Measurements from ENCODE around the gene TCAP. TPM values are rescaled to one million over a fixed set of nuclear protein-coding genes. Genes with fewer than 3 reads are reported as not detected.

TCAP gene
- total RNA-seq, 2 experiments from 2014 or later, result 0.78 to 0.89 TPM

DNA sequence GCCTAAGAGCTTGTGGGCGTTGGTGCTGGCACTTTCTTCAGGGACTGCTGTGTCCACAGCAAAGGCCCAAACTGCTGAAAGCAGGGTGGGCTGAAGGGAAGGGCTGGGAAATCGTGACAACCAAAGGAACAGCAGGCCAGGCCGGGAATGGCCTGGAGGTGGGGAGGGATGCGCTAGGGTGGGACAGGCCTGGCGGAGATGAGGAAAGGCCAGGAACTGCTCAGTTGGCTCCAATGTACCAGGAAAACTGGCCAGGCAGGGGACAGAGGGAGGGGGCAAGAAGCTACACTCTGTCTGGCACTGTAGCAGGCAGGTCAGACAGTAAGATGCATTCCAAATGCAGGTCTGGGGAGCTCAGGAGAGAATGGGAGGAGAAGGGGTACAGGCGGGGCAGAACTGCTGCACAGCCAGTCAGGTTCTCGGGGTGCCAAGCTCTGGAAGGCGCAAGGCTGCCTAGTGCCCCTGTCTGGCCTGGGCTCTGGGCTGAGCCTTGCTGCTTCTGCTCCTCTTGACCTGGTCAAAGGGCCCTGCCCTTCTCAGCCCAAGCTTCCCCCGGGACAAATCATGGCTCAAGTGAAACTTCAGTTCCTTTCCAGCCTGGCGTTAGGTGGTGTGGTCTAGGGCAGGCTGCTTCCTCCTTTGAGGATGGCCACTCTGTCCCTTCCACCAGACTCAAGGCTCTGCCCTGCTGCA lies 10.4 kb downstream of the TCAP start:
- H3K27me3 Mint-ChIP-seq, result no peaks in the 10 kb centered on the region
- H3K27ac Mint-ChIP-seq, result peak overlapping the region; percentile 36
- H3K4me3 Mint-ChIP-seq, result no peak overlapping the region
- DNase-seq, result no peak
- no peaks in the 10 kb centered on the region for H3K9me3 Mint-ChIP-seq
- no peaks in the 10 kb centered on the region for H3K36me3 Mint-ChIP-seq
- peaks cover 49% of the 10 kb centered on the region for H3K4me1 Mint-ChIP-seq

GRCh38 chr17:39676198-39676819 lies 11.2 kb downstream of the TCAP start:
- Mint-ChIP-seq H3K4me1 (peaks cover 55% of the 10 kb centered on the region), H3K4me3 (no peak overlapping the region), H3K9me3 (no peaks in the 10 kb centered on the region), H3K27ac (peak overlapping the region; percentile 36), H3K36me3 (no peaks in the 10 kb centered on the region), H3K27me3 (no peaks in the 10 kb centered on the region)
- peak; percentile 59 for DNase-seq

GRCh38 chr17:39677072-39677471 lies 11.9 kb downstream of the TCAP start:
- H3K36me3 Mint-ChIP-seq, result no peaks in the 10 kb centered on the region
- no peaks in the 10 kb centered on the region for H3K9me3 Mint-ChIP-seq
- no peak for DNase-seq
- H3K27me3 Mint-ChIP-seq, result no peaks in the 10 kb centered on the region
- no peak overlapping the region for H3K4me3 Mint-ChIP-seq
- H3K4me1 Mint-ChIP-seq, result peaks cover 53% of the 10 kb centered on the region
- peak overlapping the region; percentile 51 for H3K27ac Mint-ChIP-seq

DNA sequence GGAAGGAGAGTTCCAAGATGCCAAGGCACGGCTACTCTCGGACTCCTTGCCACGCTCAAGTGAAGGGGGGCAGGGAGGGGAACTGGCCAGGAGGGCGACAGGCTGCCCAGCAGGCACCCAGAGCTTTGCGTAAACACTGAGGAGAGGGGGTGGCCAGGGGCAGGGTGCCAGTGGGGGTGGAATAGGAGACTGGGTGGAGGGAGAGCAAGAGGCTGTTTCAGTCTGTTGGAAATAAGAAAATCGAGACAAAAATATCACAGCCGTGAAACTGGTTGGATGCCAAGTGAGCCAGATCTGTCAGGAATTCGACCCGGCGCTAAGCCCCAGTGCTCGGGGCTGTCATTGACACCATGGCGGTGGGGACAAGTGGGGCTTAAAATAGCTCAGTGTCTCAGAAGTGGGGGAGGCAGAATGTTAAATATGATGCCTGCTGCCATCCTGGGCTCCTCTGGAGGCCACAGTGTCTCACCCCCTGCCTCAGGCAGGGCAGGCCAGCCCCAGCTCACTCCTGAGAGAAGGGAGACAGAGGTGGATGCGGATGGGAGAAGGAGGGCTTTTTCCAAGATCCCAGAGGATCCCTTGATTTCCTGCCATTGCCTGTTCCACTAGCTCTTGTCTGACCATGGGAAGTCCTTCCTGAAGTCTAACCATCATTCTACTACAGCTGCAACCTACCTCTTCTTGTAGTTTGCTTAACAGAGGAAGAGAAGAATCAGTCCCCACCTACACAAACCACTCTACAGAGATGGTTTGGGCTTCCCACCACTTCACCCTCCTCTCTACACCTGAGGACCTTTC lies 12.6 kb downstream of the TCAP start:
- H3K36me3 Mint-ChIP-seq, result no peaks in the 10 kb centered on the region
- H3K27me3 Mint-ChIP-seq, result no peaks in the 10 kb centered on the region
- DNase-seq, result no peak
- H3K4me3 Mint-ChIP-seq, result no peak overlapping the region
- no peak overlapping the region for H3K27ac Mint-ChIP-seq
- H3K9me3 Mint-ChIP-seq, result no peaks in the 10 kb centered on the region
- peaks cover 53% of the 10 kb centered on the region for H3K4me1 Mint-ChIP-seq

DNA sequence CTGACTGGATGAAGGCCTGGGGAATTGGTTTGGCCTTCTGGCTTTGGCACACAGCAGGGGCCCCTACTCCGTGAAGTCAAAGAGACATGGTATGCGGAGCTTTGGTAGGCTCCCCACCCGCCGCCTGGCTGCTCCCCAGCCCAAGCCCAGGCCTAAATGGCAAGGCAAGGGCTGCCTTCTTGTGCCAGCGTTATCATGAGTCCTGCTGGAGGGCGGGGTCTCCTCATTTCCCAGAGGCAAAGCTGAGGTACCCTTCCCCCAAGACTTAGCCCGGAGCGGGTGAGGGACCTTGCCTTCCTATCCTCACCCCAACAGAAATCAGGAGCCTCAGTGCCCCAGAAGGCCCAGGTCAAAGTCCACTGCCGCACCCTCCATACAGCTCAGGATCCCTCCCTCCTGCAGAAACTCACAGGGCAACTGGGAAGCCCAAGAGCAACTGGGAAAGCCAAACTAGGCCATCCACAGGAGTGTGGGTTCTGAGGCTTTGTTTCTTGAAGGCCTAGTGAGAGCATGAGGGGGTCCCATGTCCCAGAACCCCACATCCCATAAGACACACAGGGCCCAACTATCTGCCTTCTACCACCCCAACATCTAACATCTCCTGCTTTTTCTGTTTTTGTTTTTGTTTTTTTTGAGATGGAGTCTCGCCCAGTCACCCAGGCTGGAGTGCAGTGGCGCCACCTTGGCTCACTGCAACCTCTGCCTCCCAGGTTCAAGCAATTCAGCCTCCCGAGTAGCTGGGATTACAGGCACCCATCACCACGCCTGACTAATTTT lies 13.4 kb downstream of the TCAP start:
- no peak for DNase-seq
- Mint-ChIP-seq H3K36me3 (peaks cover 2% of the 10 kb centered on the region), H3K4me3 (no peak overlapping the region), H3K4me1 (peaks cover 53% of the 10 kb centered on the region), H3K9me3 (no peaks in the 10 kb centered on the region), H3K27ac (peak overlapping the region; percentile 93), H3K27me3 (no peaks in the 10 kb centered on the region)

DNA sequence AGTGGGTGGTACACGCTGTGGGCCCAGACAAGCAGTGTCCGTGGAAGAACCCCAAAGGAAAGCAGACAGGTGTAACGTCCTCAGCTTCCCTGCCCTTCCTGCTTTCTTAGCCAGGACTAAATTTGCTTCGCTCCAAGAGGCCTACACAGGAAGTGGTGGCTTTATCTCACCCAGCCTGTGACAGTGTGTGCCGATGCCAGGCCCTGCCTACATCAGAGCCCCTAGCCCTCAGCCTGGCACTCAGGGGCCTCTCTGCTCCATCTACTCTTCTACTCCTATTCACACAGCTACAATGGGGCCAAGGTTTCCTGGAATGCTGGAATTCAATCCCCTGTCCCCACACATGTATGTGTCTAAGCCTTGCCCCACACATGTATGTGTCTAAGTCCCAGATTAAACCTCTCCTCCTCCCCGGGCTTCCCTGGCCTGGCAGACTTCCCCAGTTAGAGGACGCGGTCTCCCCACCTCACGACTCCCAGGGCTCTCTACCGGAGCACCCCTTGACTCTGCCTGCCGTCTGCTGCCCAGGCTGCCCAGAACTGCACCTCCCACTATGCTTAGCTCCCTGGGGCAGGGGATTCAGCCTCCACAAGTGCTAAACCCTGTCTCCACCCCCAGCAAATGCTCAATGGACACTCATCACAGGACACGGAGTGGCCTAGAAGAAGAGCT lies 14.5 kb downstream of the TCAP start:
- Mint-ChIP-seq H3K36me3 (peaks cover 2% of the 10 kb centered on the region), H3K4me1 (peaks cover 53% of the 10 kb centered on the region), H3K27me3 (no peaks in the 10 kb centered on the region), H3K9me3 (no peaks in the 10 kb centered on the region), H3K27ac (peak overlapping the region; percentile 93), H3K4me3 (peak overlapping the region; percentile 41)
- DNase-seq, result no peak

DNA sequence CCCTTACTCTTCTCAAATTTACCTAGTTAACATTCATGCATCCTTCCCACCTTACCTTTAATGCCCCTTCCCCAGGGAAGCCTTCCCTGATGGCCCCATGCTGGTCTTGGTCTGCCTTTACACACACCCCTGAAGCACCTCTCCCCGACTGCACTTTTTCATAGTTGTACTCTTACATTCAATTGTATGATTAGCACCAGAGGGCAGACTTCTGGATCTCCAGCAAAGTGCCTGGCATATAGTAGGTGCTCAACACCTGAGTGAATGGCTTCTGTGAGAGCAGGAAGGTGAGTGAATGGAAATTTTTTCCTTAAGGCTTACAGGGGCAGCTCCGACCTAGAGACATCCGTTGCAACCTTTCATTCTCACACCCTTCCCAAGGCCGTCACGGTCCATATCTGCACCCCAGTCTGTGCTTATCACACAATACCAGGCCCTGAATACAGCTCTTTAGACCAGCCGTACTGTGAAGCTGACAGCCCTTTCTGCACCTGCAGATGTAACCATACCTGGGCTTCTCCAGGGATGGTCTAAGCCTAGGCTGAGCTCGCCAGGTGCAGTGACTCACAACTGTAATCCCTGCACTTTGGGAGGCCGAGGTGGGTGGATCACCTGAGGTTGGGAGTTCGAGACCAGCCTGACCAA lies 18.3 kb downstream of the TCAP start:
- no peak overlapping the region for H3K27ac Mint-ChIP-seq
- peaks cover 39% of the 10 kb centered on the region for H3K4me1 Mint-ChIP-seq

DNA sequence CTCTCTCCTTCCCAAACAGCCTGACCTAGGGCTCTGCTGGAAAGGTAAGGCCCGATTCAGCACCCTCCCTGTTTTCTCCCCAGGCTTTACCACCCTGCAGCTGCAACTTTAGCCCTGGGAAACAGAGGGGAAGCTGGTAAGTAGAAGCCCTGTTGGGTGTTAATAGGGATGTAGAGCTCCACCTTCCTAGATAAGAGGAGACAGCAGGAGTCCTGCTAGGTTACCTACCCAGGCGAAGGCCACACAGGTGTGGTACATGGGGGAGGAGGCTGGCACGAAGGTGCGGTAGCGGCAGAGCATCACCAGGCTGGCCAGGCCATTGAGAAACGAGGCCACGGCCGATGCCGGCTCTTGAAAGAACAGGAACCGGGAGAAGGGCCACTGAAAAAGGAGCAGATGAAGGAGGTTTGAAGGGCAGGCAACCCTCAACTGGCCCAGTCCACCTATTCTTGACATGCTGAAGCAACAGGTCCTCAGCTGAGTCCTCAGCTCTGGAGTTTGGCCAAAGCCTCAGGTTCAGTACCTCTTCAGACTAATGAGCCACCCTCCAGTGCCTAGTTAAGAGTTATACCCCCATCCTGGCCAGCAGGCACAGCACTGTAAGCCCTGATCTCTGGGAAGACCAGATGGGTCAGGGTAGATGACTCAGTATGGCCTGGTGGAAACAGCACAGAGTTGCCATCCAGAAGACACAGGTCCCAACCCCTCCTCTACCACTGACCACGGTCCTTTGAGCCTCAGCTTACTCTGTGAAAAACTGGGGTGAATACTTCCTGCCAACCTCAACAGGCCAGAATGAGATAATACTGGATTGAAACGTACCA lies 19.4 kb downstream of the TCAP start:
- no peak overlapping the region for H3K4me3 Mint-ChIP-seq
- H3K4me1 Mint-ChIP-seq, result peaks cover 35% of the 10 kb centered on the region
- no peak for DNase-seq
- peaks cover 4% of the 10 kb centered on the region for H3K36me3 Mint-ChIP-seq
- no peaks in the 10 kb centered on the region for H3K9me3 Mint-ChIP-seq
- no peak overlapping the region for H3K27ac Mint-ChIP-seq
- H3K27me3 Mint-ChIP-seq, result no peaks in the 10 kb centered on the region

More for the DNA sequence above, 18.3 kb downstream of the TCAP start:
- H3K27me3 Mint-ChIP-seq, result no peaks in the 10 kb centered on the region
- H3K9me3 Mint-ChIP-seq, result no peaks in the 10 kb centered on the region
- DNase-seq, result no peak
- H3K36me3 Mint-ChIP-seq, result peaks cover 4% of the 10 kb centered on the region
- H3K4me3 Mint-ChIP-seq, result no peak overlapping the region

GRCh38 chr17:39687101-39687545 lies 22.0 kb downstream of the TCAP start:
- no peaks in the 10 kb centered on the region for H3K27me3 Mint-ChIP-seq
- peak overlapping the region; percentile 87 for H3K4me3 Mint-ChIP-seq
- H3K27ac Mint-ChIP-seq, result peak overlapping the region; percentile 90
- H3K9me3 Mint-ChIP-seq, result no peaks in the 10 kb centered on the region
- peaks cover 4% of the 10 kb centered on the region for H3K36me3 Mint-ChIP-seq
- peaks cover 19% of the 10 kb centered on the region for H3K4me1 Mint-ChIP-seq
- DNase-seq, result no peak

DNA sequence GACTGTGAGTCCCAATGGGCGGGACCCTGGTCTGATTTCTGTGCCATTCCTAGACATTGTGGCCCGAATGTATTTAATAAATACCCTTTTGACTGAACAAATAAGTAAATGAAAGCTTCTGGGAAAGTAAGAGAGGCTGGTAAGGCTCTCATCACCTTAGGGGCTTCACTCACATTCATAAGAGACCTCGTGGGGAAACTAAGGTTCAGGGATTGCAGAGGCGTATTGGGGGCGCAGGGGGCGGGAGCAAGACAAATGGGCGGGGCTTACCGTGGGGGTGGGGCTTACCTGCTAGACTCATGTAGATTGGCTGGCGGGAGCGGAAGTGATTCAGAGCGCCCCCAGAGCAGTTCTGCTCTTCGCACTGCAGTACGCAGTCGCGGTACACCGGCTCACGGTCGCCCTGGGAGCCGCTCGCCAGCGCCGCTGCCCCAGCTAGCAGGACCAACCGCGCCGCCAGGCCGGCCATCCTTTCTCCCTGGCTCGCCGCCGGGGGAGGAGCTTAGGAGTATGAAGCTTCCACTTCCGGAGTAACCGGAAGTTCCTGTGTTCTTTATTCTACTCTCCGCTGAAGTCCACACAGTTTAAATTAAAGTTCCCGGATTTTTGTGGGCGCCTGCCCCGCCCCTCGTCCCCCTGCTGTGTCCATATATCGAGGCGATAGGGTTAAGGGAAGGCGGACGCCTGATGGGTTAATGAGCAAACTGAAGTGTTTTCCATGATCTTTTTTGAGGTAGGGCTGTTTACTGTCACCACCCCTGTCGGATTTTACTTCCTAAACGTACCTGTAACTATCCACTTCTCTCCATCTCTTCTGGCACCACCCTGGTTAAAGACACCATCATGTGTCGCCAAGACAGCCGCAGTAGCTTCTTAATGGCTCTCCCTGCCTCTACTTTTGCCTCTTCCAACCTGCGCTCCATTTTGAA lies 22.7 kb downstream of the TCAP start, which contains the start of gene PGAP3:
Gene PGAP3 (minus strand): TSS at position 512 of the 929 bp plus-strand sequence. CDS start 43 bp downstream, at position 469.
- H3K9me3 Mint-ChIP-seq, result no peaks in the 10 kb centered on the region
- no peaks in the 10 kb centered on the region for H3K27me3 Mint-ChIP-seq
- DNase-seq, result peak; percentile 92
- H3K27ac Mint-ChIP-seq, result peak within 1 kb of the TSS; percentile 90
- peak within 1 kb of the TSS; percentile 87 for H3K4me3 Mint-ChIP-seq
- peaks cover 4% of the 10 kb centered on the region for H3K36me3 Mint-ChIP-seq
- peaks cover 19% of the 10 kb centered on the region for H3K4me1 Mint-ChIP-seq

DNA sequence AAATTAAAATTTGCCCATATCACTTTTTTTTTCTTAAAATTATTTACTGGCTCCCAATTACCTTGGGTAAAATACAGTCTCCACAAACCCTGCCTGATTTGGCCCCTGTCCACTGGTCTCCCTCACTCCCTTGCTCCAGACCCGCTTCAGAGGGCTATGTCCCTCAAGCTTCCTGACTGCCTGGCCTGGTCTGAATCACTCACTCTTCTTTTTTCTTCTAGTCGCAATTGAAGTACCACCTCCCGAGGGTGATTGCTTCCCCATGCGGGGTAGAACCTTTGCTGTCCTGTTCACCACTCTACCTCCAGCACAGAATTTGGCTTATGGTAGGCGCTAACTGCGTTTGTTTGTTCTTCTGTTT lies 23.3 kb downstream of the TCAP start:
- peak overlapping the region; percentile 90 for H3K27ac Mint-ChIP-seq
- DNase-seq, result no peak
- no peaks in the 10 kb centered on the region for H3K9me3 Mint-ChIP-seq
- peak overlapping the region; percentile 87 for H3K4me3 Mint-ChIP-seq
- peaks cover 3% of the 10 kb centered on the region for H3K36me3 Mint-ChIP-seq
- H3K4me1 Mint-ChIP-seq, result peaks cover 19% of the 10 kb centered on the region
- H3K27me3 Mint-ChIP-seq, result no peaks in the 10 kb centered on the region

DNA sequence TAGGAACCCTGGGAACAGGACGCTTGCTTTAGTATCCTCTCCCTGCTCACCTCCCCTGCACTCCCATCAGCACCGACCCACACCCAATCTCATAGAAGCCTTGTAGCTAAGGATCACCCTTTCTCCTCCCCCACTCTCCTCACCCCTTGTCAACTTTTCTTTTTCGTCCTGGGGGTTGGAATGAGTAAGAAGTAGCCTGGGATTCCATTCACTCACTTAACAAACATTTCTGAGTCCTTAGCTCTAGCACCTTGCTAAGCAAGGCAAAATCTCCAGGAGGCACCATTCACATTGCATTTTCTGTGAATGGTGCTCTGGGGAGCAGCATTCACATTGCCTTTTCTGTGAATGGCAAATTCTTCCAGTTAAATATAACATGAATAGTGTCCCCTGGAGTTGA lies 23.8 kb downstream of the TCAP start:
- DNase-seq, result no peak
- Mint-ChIP-seq H3K27ac (peak overlapping the region; percentile 90), H3K4me3 (peak overlapping the region; percentile 87), H3K27me3 (no peaks in the 10 kb centered on the region), H3K36me3 (peaks cover 3% of the 10 kb centered on the region), H3K4me1 (peaks cover 19% of the 10 kb centered on the region), H3K9me3 (no peaks in the 10 kb centered on the region)

Data from activated naive CD8-positive, alpha-beta T cell treated with anti-CD3 and anti-CD28 coated beads for 36 hours (primary cell).